GM12878 (cell line): Measurements from ENCODE around the gene MACROD2. TPM values are rescaled to one million over a fixed set of nuclear protein-coding genes. Genes with fewer than 3 reads are reported as not detected.

ENCODE experiments used
- ATAC-seq: fragments of 200-7000 bp; cut with Tn5 transposase; 3 replicates; pipeline ENCODE4 v1.9.1; 2020; ENCODE audit warnings: mild to moderate bottlenecking, moderate library complexity
- BruUV-seq: library from RNA; stranded (reverse); fragments of 400-500 nt; replicated peaks from 2 replicates; lab custom pipeline; 2021; lab: Mats Ljungman, UMichigan
- CTCF ChIA-PET: fragments of 300-600 bp; sonication (Branson Sonifier 250); formaldehyde crosslinking; extraction: SDS; loops from one replicate; lab custom pipeline; 2021; ENCODE audit warnings: inconsistent platforms; lab: Yijun Ruan, JAX
- POLR2A ChIA-PET: fragments of 350-600 bp; formaldehyde crosslinking; extraction: SDS; loops from one replicate; lab custom pipeline; 2021; ENCODE audit warnings: inconsistent platforms; lab: Charles Lee
- RAD21 ChIA-PET: fragments of 300-600 bp; sonication (Branson Sonifier 250); formaldehyde crosslinking; loops from one replicate; lab custom pipeline; 2023; ENCODE audit warnings: antibody characterized with exemption; ENCODE audit not compliant: unreplicated experiment; lab: Charles Lee
- SMC1A ChIA-PET: fragments of 300-600 bp; sonication (Branson Sonifier 250); formaldehyde crosslinking; loops from one replicate; lab custom pipeline; 2023; ENCODE audit not compliant: unreplicated experiment, uncharacterized antibody; lab: Charles Lee
- DNase-seq: peaks from one replicate; pipeline ENCODE4 v3.0.0-alpha.2; 2011; ENCODE audit warnings: low read depth, low spot score
- FAIRE-seq: peaks from 3 replicates; lab custom pipeline; 2011; peaks lifted over from hg19 to GRCh38; lab: Jason Lieb, UNC
- H2AFZ ChIP-seq: 2 replicates; pipeline ENCODE4 v1.6.0; 2011; ENCODE audit warnings: low read depth, low read length, control low read depth; ENCODE audit not compliant: control insufficient read depth
- H3K27ac ChIP-seq: 2 replicates; pipeline ENCODE4 v1.5.1; 2011; ENCODE audit warnings: control low read depth; ENCODE audit not compliant: control insufficient read depth, insufficient read depth
- H3K27me3 ChIP-seq, 2 experiments: replicated peaks in 1 of 2; 2 replicates each; pipeline versions ENCODE4 v1.6.0 to v1.6.1; 2011; ENCODE audit warnings: low read length in 1 of 2; ENCODE audit not compliant: control insufficient read depth in 2 of 2, insufficient read depth in 2 of 2
- H3K36me3 ChIP-seq, 2 experiments: 2 replicates each; pipeline ENCODE4 v1.5.1; 2011; ENCODE audit warnings: low read length in 1 of 2; ENCODE audit not compliant: control insufficient read depth in 2 of 2, insufficient read depth in 2 of 2
- H3K4me1 ChIP-seq: 2 replicates; pipeline ENCODE4 v1.6.1; 2011; ENCODE audit warnings: mild to moderate bottlenecking, low read length, moderate library complexity, mixed read lengths; ENCODE audit not compliant: control insufficient read depth, insufficient read depth
- H3K4me2 ChIP-seq: 2 replicates; pipeline ENCODE4 v1.6.0; 2011; ENCODE audit warnings: control low read depth; ENCODE audit not compliant: control insufficient read depth, insufficient read depth
- H3K4me3 ChIP-seq: fragments of 200-600 bp; sonication (generic); 2 replicates; pipeline ENCODE4 v1.5.1; 2016
- H3K79me2 ChIP-seq: 2 replicates; pipeline ENCODE4 v1.6.0; 2011; ENCODE audit warnings: low read length; ENCODE audit not compliant: control insufficient read depth, insufficient read depth
- H3K9ac ChIP-seq: 2 replicates; pipeline ENCODE4 v1.8.0; 2011; ENCODE audit warnings: low read length, control low read depth, mixed read lengths; ENCODE audit not compliant: control insufficient read depth, insufficient read depth
- H3K9me3 ChIP-seq: replicated peaks from 3 replicates; pipeline ENCODE4 v1.5.1; 2011; ENCODE audit warnings: mild to moderate bottlenecking, low read length; ENCODE audit not compliant: control insufficient read depth, insufficient read depth
- H4K20me1 ChIP-seq: 2 replicates; pipeline ENCODE4 v1.6.0; 2011; ENCODE audit not compliant: control insufficient read depth, insufficient read depth
- BHLHE40 ChIP-seq, 2 experiments: fragments of 450-650 bp in 1 of 2; IDR thresholded peaks; 2 replicates each; pipeline ENCODE4 v1.6.1; 2011 to 2017; ENCODE audit warnings: low read depth in 2 of 2, borderline replicate concordance in 1 of 2, improper control_type of control experiment in 1 of 2, low read length in 1 of 2, mild to moderate bottlenecking in 1 of 2
- CEBPZ ChIP-seq: fragments of 150-350 bp; IDR thresholded peaks from 2 replicates; pipeline ENCODE4 v1.6.1; 2016; ENCODE audit warnings: low read depth, low read length
- DPF2 ChIP-seq: fragments of 450-650 bp; IDR thresholded peaks from 2 replicates; pipeline ENCODE4 v1.6.1; 2017; ENCODE audit warnings: mild to moderate bottlenecking
- GABPA ChIP-seq: IDR thresholded peaks from 2 replicates; pipeline ENCODE4 v1.6.1; 2014; ENCODE audit warnings: antibody characterized with exemption, low read depth, mild to moderate bottlenecking, inconsistent platforms
- IKZF1 ChIP-seq: fragments of 450-650 bp; conservative IDR thresholded peaks from 2 replicates; pipeline ENCODE4 v1.6.1; 2017; ENCODE audit warnings: antibody characterized with exemption, mild to moderate bottlenecking
- MYB ChIP-seq: fragments of 150-350 bp; IDR thresholded peaks from 2 replicates; pipeline ENCODE4 v1.6.1; 2014; ENCODE audit warnings: mild to moderate bottlenecking, low read depth, low read length, borderline replicate concordance
- PML ChIP-seq: IDR thresholded peaks from 2 replicates; pipeline ENCODE4 v1.6.1; 2012; ENCODE audit warnings: low read length, inconsistent platforms
- POLR2AphosphoS5 ChIP-seq: IDR thresholded peaks from 2 replicates; pipeline ENCODE4 v1.6.1; 2011; ENCODE audit warnings: mild to moderate bottlenecking, low read length, inconsistent platforms
- PRDM15 ChIP-seq: fragments of 450-650 bp; formaldehyde crosslinking; IDR thresholded peaks from 2 replicates; pipeline ENCODE4 v1.4.0; 2020; ENCODE audit warnings: mild to moderate bottlenecking, moderate library complexity
- SUPT20H ChIP-seq: IDR thresholded peaks from 2 replicates; pipeline ENCODE4 v1.6.1; 2011; ENCODE audit warnings: low read depth, mild to moderate bottlenecking, low read length, moderate library complexity, borderline replicate concordance; ENCODE audit not compliant: control insufficient read depth
- TAF1 ChIP-seq: IDR thresholded peaks from 2 replicates; pipeline ENCODE4 v1.6.1; 2011; ENCODE audit warnings: mild to moderate bottlenecking, low read depth, low read length, borderline replicate concordance
- TCF12 ChIP-seq: IDR thresholded peaks from 2 replicates; pipeline ENCODE4 v1.6.1; 2011; ENCODE audit warnings: low read depth, mild to moderate bottlenecking, low read length
- ZBTB33 ChIP-seq: fragments of 450-650 bp; IDR thresholded peaks from 2 replicates; pipeline ENCODE4 v1.6.1; 2017; ENCODE audit warnings: mild to moderate bottlenecking
- ZNF217 ChIP-seq: fragments of 450-650 bp; IDR thresholded peaks from 2 replicates; pipeline ENCODE4 v1.6.1; 2017; ENCODE audit warnings: antibody characterized with exemption, mild to moderate bottlenecking
- WGBS: methylation state at CpG from one replicate; pipeline ENCODE4 v1.1.6; 2016; ENCODE audit warnings: low lambda C conversion rate; ENCODE audit not compliant: insufficient replicate concordance, insufficient coverage; ENCODE audit errors: missing lambda C conversion rate; 5-methylcytosine and 5-hydroxymethylcytosine counted together
- in situ Hi-C: fragments of 300-500 bp; cut with MboI; formaldehyde crosslinking; loops from 9 replicates; pipeline ENCODE4 v1.14.3; 2018; ENCODE audit warnings: mixed read lengths
- intact Hi-C: fragments of 100-400 bp; cut with micrococcal nuclease; formaldehyde crosslinking; loops from one replicate; pipeline ENCODE4 v1.14.2; 2022; ENCODE audit not compliant: unreplicated experiment
- polyA plus RNA-seq, 11 experiments: library from polyadenylated mRNA; depleted of rRNA in 4 of 11; unstranded in 6 of 11; stranded (reverse) in 5 of 11; fragments of >200 nt; fragmentation: Nextera tagmentation in 4 of 11; fragmentation: Illumina TruSeq in 1 of 11; extraction: Ambion mirVana in 4 of 11; extraction: Trizol in 1 of 11; gene quantifications; 1 replicate in 1 of 11; 2 replicates in 10 of 11; pipeline versions ENCODE4 v1.2.1 to v1.2.3, GENCODE V29; 2011 to 2016; ENCODE audit warnings: inconsistent platforms in 2 of 11, missing spikeins in 2 of 11, low read depth in 1 of 11
- total RNA-seq, 4 experiments: library from RNA; depleted of rRNA in 3 of 4; stranded (reverse); fragments of >200 nt in 3 of 4; fragmentation: Illumina TruSeq in 1 of 4; extraction: Trizol in 1 of 4; gene quantifications; 2 replicates each; pipeline versions ENCODE4 v1.2.1 to v1.2.3, GENCODE V29; 2013 to 2021
- TF ChIP-seq, protein P1 (sequence below): IDR thresholded peaks from 2 replicates; pipeline ENCODE4 v1.6.1; 2011; ENCODE audit warnings: borderline replicate concordance, low read depth, mild to moderate bottlenecking, moderate library complexity, mixed read lengths, low read length; ENCODE audit not compliant: insufficient read depth; ENCODE audit errors: extremely low read length

MACROD2 gene
- total and polyA plus RNA-seq, 10 of the 15 experiments (the other 5 are each of a cell fraction or from before 2014, with no cell fraction given), result 1.1 to 21.5 (median 2.2) TPM

- Histone ChIP-seq H3K4me2 (no peak overlapping the region), H2AFZ (no peak overlapping the region), H3K79me2 (no peaks in the 10 kb centered on the region), H3K4me1 (no peaks in the 10 kb centered on the region), H3K27ac (no peak overlapping the region), H3K36me3 (no peaks in the 10 kb centered on the region), H3K4me3 (no peak overlapping the region), H4K20me1 (no peaks in the 10 kb centered on the region), H3K27me3 (no peaks in the 10 kb centered on the region; a peak in 1 of 4 replicates), H3K9ac (no peak overlapping the region), H3K9me3 (no peaks in the 10 kb centered on the region; the same call in 2 of the 3 replicates)
- ChIA-PET RAD21 (no interaction called here), CTCF (no interaction called here), SMC1A (no interaction called here), POLR2A (no interaction called here)
- DNase-seq (no peak), ATAC-seq (no peak), FAIRE-seq (no peak)
- in situ Hi-C loops (no loop called here), intact Hi-C loops (no loop called here)
- no TSS peak for BruUV-seq
- 74% methylated on average over 4 of the region's 4 CpGs for WGBS
- TF ChIP-seq CEBPZ, result no peak
- no peak for TF ChIP-seq POLR2AphosphoS5
- no peak for TF ChIP-seq PRDM15 (CRISPR knock-in tag)
- TF ChIP-seq IKZF1, result no peak
- TF ChIP-seq MYB, result no peak
- no peak for TF ChIP-seq BHLHE40 (IDR thresholded peaks at IDR 0.05; ENCODE audit: borderline replicate concordance in 1 of 2, low read depth in 2 of 2, low read length in 1 of 2)
- TF ChIP-seq GABPA, result no peak
- TF ChIP-seq, protein P1, sequence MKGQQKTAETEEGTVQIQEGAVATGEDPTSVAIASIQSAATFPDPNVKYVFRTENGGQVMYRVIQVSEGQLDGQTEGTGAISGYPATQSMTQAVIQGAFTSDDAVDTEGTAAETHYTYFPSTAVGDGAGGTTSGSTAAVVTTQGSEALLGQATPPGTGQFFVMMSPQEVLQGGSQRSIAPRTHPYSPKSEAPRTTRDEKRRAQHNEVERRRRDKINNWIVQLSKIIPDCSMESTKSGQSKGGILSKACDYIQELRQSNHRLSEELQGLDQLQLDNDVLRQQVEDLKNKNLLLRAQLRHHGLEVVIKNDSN, result no peak
- TF ChIP-seq TAF1, result no peak
- TF ChIP-seq DPF2, result no peak
- TF ChIP-seq ZBTB33, result no peak
- TF ChIP-seq PML, result no peak
- no peak for TF ChIP-seq SUPT20H
- no peak for TF ChIP-seq ZNF217
- TF ChIP-seq TCF12, result no peak
Observed at GRCh38 chr20:15449061-15449460, 1453.7 kb downstream of the MACROD2 start.
